ACHN (cell line): ENCODE measurements around the gene EHMT1.

Experiments used
- DNase-seq: peaks from one replicate; pipeline ENCODE4 v3.0.0-alpha.2; 2015
- in situ Hi-C: cut with HindIII; loops from 2 replicates; pipeline ENCODE4 v1.10.0; 2017; ENCODE audit warnings: low sequenced_read_pairs, low pct_ligation_motif_present, low pct_unique_long_range_greater_than_20kb

EHMT1 gene

GRCh38 chr9:137741330-137741729, 122.5 kb downstream of the EHMT1 start:
- in situ Hi-C loops, result no loop called here
- DNase-seq, result no peak

- no peak for DNase-seq
- in situ Hi-C loops, result no loop called here
Observed at GRCh38 chr9:137742698-137743097, 123.9 kb downstream of the EHMT1 start.

GRCh38 chr9:137743695-137744094, 124.9 kb downstream of the EHMT1 start:
- DNase-seq, result no peak
- in situ Hi-C loops, result no loop called here

GRCh38 chr9:137744632-137745183, 125.9 kb downstream of the EHMT1 start:
- in situ Hi-C loops, result no loop called here
- no peak for DNase-seq

GRCh38 chr9:137745541-137745991, 126.8 kb downstream of the EHMT1 start:
- peak; percentile 29 for DNase-seq

GRCh38 chr9:137748311-137748710, 129.5 kb downstream of the EHMT1 start:
- in situ Hi-C loops, result no loop called here
- no peak for DNase-seq

More at GRCh38 chr9:137745541-137745991, 126.8 kb downstream of the EHMT1 start:
- in situ Hi-C loops, result no loop called here

- no peak for DNase-seq
- in situ Hi-C loops, result no loop called here
Observed at GRCh38 chr9:137748741-137749140, 129.9 kb downstream of the EHMT1 start.

GRCh38 chr9:137749511-137749910, 130.7 kb downstream of the EHMT1 start:
- in situ Hi-C loops, result no loop called here
- DNase-seq, result no peak

- in situ Hi-C loops, result no loop called here
- DNase-seq, result no peak
Observed at GRCh38 chr9:137750007-137750406, 131.2 kb downstream of the EHMT1 start.

GRCh38 chr9:137750566-137750965, 131.8 kb downstream of the EHMT1 start:
- in situ Hi-C loops, result no loop called here
- DNase-seq, result no peak

- no peak for DNase-seq
- in situ Hi-C loops, result no loop called here
Observed at GRCh38 chr9:137751616-137752015, 132.8 kb downstream of the EHMT1 start.

- in situ Hi-C loops, result no loop called here
- no peak for DNase-seq
Observed at GRCh38 chr9:137752426-137752825, 133.6 kb downstream of the EHMT1 start.

- DNase-seq, result no peak
- in situ Hi-C loops, result no loop called here
Observed at GRCh38 chr9:137753192-137753765, 134.5 kb downstream of the EHMT1 start.

- DNase-seq, result no peak
- in situ Hi-C loops, result no loop called here
Observed at GRCh38 chr9:137755261-137755927, 136.6 kb downstream of the EHMT1 start.

- DNase-seq, result no peak
- in situ Hi-C loops, result no loop called here
Observed at GRCh38 chr9:137756045-137756744, 137.4 kb downstream of the EHMT1 start.

GRCh38 chr9:137757139-137757538, 138.3 kb downstream of the EHMT1 start:
- in situ Hi-C loops, result no loop called here
- DNase-seq, result no peak

- in situ Hi-C loops, result no loop called here
- peak; percentile 2 for DNase-seq
Observed at GRCh38 chr9:137757613-137758029, 138.8 kb downstream of the EHMT1 start.

- in situ Hi-C loops, result no loop called here
- no peak for DNase-seq
Observed at GRCh38 chr9:137758067-137758466, 139.3 kb downstream of the EHMT1 start.

GRCh38 chr9:137759117-137759516, 140.3 kb downstream of the EHMT1 start:
- no peak for DNase-seq
- in situ Hi-C loops, result no loop called here
